Uterus (tissue), 2 donors: ENCODE results near the gene SAE1.

ENCODE experiments used
- POLR2A ChIP-seq, 2 donors: fragments of 450-650 bp; IDR thresholded peaks; one replicate each; pipeline ENCODE4 v1.6.1; 2016; ENCODE audit warnings: antibody characterized with exemption in 2 of 2, mild to moderate bottlenecking in 1 of 2, moderate library complexity in 1 of 2
- TF ChIP-seq, protein P1 (sequence below), 4 experiments: fragments of 200-600 bp in 2 of 4; fragments of 450-650 bp in 2 of 4; sonication (generic) in 2 of 4; IDR thresholded peaks; one replicate each; pipeline ENCODE4 v1.5.1; 2016 to 2019; ENCODE audit warnings: antibody characterized with exemption in 4 of 4, mild to moderate bottlenecking in 2 of 4, moderate library complexity in 1 of 4

- TF ChIP-seq, protein P1, sequence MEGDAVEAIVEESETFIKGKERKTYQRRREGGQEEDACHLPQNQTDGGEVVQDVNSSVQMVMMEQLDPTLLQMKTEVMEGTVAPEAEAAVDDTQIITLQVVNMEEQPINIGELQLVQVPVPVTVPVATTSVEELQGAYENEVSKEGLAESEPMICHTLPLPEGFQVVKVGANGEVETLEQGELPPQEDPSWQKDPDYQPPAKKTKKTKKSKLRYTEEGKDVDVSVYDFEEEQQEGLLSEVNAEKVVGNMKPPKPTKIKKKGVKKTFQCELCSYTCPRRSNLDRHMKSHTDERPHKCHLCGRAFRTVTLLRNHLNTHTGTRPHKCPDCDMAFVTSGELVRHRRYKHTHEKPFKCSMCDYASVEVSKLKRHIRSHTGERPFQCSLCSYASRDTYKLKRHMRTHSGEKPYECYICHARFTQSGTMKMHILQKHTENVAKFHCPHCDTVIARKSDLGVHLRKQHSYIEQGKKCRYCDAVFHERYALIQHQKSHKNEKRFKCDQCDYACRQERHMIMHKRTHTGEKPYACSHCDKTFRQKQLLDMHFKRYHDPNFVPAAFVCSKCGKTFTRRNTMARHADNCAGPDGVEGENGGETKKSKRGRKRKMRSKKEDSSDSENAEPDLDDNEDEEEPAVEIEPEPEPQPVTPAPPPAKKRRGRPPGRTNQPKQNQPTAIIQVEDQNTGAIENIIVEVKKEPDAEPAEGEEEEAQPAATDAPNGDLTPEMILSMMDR (IDR thresholded peaks at IDR 0.05) = no peak
- no peak for TF ChIP-seq POLR2A (IDR thresholded peaks at IDR 0.05)
These were observed 105.5 kb downstream of the SAE1 start for GRCh38 chr19:47236072-47236675.
